Activated gamma-delta T cell (primary cell): Measurements from ENCODE around the gene NDUFAF5.

ENCODE experiments used
- DNase-seq: peaks from one replicate; lab custom pipeline; 2025; lab: John Stamatoyannopoulos, UW

NDUFAF5 gene

GRCh38 chr20:13822459-13822858 lies 37.6 kb downstream of the NDUFAF5 start:
- DNase-seq, result no peak

DNA sequence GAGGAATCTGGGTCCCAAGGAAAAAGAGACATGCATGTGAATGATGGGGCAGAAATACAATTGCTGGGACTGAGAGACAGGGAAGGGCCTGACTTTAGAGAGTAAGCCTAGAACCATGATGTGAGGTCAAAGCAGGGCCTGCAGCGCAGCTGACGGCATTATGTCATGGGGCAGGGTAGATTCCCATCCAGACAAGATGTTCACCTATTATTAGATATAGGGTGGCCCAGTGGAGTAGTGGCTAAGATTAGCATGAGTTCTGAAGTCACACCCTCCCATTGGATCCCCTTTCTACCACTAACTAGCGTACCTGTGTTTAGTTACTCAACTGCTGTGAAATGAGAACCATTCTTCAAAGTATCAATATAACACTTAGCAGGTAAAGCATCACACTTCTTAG lies 39.6 kb downstream of the NDUFAF5 start:
- no peak for DNase-seq

DNA sequence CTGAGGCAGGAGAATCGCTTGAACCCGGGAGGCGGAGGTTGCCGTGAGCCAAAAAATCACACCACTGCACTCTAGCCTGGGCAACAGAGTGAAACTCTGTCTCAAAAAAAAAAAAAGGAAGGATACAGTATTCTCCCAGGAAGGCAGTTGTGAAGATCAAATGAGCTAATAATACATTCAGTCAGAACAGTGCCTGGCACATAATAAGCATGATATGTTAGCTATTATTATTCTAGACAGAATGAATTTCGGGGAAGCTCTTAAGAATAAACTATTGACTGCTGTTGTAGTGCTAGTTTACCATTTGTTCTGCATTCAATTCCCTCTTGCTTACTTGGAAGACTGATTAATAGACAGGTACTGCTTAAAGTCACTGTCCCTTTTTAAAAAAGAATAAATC lies 40.6 kb downstream of the NDUFAF5 start:
- DNase-seq, result no peak

DNA sequence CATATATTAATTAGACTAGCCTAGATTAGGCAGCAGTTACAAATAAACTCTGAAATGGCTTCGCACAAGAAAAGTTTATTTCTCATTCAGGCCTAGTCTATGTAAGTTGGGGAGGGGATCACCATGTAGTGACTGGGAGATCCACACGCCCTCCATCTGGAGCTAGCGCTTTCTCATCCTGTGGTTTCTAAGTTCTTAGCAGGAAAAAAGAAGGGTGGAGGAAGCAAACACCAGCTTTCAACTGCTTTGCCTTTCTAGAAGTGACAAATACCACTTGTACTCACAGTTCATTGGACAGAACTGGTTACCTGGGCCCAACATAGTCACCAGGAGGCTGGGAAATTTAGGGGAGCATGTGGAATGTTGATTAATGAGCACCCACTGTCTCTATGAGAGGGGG lies 46.6 kb downstream of the NDUFAF5 start:
- DNase-seq, result no peak

GRCh38 chr20:13838664-13839063 lies 53.8 kb downstream of the NDUFAF5 start:
- DNase-seq, result no peak

- no peak for DNase-seq
Observed at GRCh38 chr20:13839421-13840092, 54.7 kb downstream of the NDUFAF5 start.

- DNase-seq, result no peak
Observed at GRCh38 chr20:13840093-13840465, 55.3 kb downstream of the NDUFAF5 start.

GRCh38 chr20:13841206-13841605 lies 56.4 kb downstream of the NDUFAF5 start:
- no peak for DNase-seq

- no peak for DNase-seq
Observed at GRCh38 chr20:13844296-13844695, 59.5 kb downstream of the NDUFAF5 start.

- no peak for DNase-seq
Observed at GRCh38 chr20:13851279-13851678, 66.5 kb downstream of the NDUFAF5 start.

GRCh38 chr20:13852306-13852705 lies 67.5 kb downstream of the NDUFAF5 start:
- no peak for DNase-seq

GRCh38 chr20:13855613-13856012 lies 70.8 kb downstream of the NDUFAF5 start:
- DNase-seq, result no peak

DNA sequence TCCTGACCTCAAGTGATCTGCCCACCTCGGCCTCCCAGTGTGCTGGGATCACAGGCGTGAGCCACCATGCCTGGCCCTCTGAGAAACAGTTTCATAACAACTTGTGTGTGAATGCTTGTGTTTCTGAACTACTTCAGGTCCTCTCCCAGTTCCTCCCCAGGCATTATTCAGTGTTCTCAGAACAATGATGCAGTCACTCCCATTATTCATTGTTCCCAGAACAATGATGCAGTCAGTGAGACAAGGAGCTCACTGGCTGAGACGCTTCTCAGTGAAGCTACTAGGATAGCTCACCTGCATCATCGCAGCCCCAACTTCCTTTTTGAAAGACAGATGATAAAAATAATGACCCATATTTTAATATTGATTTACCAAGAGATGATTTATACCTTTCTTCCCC lies 71.5 kb downstream of the NDUFAF5 start:
- no peak for DNase-seq

DNA sequence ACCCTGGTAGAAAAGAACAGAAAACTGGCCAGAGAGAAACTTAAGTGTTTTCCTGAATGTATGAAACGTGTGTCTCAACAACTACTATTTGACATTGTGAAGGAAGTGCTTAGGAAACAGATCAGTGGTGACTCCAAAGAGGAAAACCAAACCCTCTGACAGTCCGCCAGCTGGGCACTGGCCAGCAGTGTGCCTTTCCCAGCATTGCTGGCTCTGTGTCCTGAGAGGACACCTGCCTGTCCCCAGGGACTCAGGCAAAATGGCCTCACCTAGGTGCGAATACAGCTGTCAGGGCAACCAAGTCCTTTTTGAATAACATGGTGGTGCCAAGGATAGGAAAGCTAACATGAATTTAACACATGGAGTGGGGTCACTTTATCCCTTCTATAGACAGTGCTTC lies 72.5 kb downstream of the NDUFAF5 start:
- no peak for DNase-seq

DNA sequence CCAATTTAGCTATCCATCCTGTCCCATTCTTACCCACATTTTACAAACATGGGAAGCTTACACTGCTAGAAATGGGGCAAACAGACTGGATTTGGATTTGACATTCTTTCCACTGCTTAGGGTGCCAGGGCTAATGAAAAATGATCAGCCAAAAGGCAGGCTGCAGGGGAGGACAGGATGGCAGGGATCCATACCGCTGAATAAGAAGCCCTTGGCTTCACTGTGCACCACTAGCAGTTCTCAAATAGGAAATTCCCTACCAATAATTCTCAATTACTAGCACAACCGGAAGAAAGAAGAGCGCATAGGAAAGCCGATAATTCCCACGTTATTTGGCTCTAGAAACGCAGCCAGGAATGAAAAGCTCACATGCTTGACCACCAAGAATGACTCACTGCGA lies 73.1 kb downstream of the NDUFAF5 start:
- DNase-seq, result no peak

- DNase-seq, result no peak
Observed at GRCh38 chr20:13858439-13858838, 73.6 kb downstream of the NDUFAF5 start.

DNA sequence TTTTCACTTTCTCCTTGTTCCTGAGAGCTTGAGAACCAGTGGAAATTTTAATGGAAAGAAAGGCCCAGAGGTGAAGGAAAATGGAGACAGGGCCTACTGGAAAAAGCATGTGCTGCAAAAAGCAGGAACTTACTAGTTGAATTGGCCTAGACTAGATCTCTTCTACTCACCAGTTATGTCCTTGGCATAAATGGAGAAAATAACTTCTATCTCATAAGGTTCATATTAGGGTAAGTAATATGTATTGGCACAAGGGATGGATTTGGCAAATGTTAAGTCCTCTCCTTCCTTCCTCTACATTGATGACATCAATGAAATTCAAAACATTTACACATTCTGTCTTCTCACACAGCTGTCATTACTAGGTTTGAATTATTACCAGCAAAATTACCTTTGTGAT lies 74.0 kb downstream of the NDUFAF5 start:
- DNase-seq, result no peak

DNA sequence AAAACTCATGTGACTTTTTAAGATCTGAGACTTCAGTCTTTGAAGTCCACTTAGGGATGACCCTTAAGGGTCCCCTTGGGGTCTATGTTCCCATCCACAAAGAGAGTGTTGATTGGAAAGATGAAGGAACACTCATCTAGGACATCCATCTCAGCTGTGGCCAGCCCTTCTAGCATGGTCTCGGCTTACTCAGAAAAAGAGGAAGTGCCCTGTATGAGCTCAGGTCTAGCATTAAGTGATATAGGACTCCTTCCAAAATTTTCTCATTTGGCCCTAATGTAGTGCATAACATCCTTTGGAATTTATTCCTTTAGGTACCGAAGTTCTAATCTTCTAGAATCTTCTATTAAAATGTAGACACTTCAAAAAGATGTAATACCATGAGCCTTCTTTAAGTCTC lies 77.4 kb downstream of the NDUFAF5 start:
- no peak for DNase-seq

GRCh38 chr20:13863244-13863643 lies 78.4 kb downstream of the NDUFAF5 start:
- no peak for DNase-seq

DNA sequence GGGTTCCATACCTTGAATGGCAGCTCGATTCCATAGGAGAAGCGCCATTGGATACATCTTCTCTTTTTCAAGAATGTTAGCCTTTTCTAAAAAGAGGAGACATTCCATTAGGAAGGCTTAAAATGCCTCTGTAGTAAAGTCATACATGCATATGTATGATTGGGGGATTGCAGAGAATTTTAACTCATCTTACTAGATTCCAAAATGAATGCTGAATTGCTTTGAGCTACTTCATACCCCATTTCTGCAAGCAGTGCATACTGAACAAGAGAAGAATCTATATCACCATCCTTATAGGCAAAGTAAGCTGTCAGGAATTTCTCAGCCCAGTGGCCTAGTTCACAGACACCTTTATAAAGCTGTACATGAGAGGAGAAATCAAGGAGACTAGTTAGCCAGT lies 80.3 kb downstream of the NDUFAF5 start:
- DNase-seq, result no peak

DNA sequence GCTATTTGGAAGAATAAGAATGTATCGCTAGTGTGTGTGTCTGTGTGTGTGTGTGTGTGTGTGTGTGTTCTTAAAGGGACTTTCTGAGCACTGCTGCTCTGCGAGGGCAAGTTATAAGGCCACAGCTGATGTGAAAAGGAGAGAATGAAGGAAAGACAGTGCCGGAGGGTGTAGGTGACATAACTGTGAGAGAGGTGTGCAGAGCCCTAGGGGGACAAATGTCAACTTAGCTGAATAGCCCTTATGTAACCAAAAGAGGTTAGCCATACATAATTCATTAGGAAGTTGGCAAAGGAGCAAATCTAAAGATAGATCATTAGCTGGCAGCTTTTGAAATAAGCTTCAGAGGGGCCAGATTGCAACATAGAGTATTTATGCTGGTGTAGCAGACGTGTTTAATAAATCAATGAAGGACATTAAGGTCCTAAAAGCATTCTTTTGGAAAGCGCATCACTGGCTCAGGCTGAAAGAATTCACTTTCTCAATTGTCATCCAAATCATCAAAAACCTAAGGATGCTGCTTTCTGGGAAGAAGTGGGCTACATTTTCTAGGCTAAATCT lies 81.0 kb downstream of the NDUFAF5 start:
- no peak for DNase-seq

- no peak for DNase-seq
Observed at GRCh38 chr20:13868331-13868730, 83.5 kb downstream of the NDUFAF5 start.

GRCh38 chr20:13870170-13870748 lies 85.4 kb downstream of the NDUFAF5 start:
- no peak for DNase-seq
